Endothelial cell of umbilical vein (primary cell): Measurements from ENCODE around the gene CDC45. TPM values are rescaled to one million over a fixed set of nuclear protein-coding genes. Genes with fewer than 3 reads are reported as not detected.
A peak's percentile ranks its signal among the peaks of the same experiment; 100 is the strongest.

ENCODE experiments used
- BruUV-seq: library from RNA; stranded (reverse); fragments of 400-500 nt; replicated peaks from 2 replicates; lab custom pipeline; 2021; lab: Mats Ljungman, UMichigan
- CTCF ChIA-PET: fragments of 300-600, 350-600 bp; sonication (Branson Sonifier 250); formaldehyde crosslinking; loops from one replicate; lab custom pipeline; 2021; ENCODE audit warnings: antibody characterized with exemption, inconsistent platforms; lab: Charles Lee
- POLR2A ChIA-PET: fragments of 300-600, 350-600 bp; sonication (Branson Sonifier 250); formaldehyde crosslinking; loops from one replicate; lab custom pipeline; 2021; ENCODE audit warnings: antibody characterized with exemption, inconsistent platforms; lab: Charles Lee
- DNase-seq: peaks from one replicate; pipeline ENCODE4 v3.0.0-alpha.2; 2011; ENCODE audit warnings: low read depth, low spot score
- FAIRE-seq: peaks from 2 replicates; lab custom pipeline; 2011; peaks lifted over from hg19 to GRCh38; lab: Jason Lieb, UNC
- H2AFZ ChIP-seq: 2 replicates; pipeline ENCODE4 v1.6.0; 2012; ENCODE audit warnings: low read depth, low read length, control low read depth, inconsistent platforms
- H3K27ac ChIP-seq: 2 replicates; pipeline ENCODE4 v1.5.1; 2011; ENCODE audit warnings: low read depth, mild to moderate bottlenecking, control low read depth, low read length, moderate library complexity; ENCODE audit not compliant: insufficient read depth
- H3K27me3 ChIP-seq, 2 experiments: 2 replicates each; pipeline versions ENCODE4 v1.6.0 to v1.6.1; 2011; ENCODE audit warnings: low read length in 2 of 2, mixed read lengths in 1 of 2; ENCODE audit not compliant: control insufficient read depth in 2 of 2, insufficient read depth in 2 of 2
- H3K36me3 ChIP-seq, 2 experiments: 2 replicates in 1 of 2; 3 replicates in 1 of 2; pipeline ENCODE4 v1.5.1; 2011; ENCODE audit warnings: low read length in 2 of 2, mild to moderate bottlenecking in 1 of 2, moderate library complexity in 1 of 2; ENCODE audit not compliant: control insufficient read depth in 2 of 2, insufficient read depth in 2 of 2; ENCODE audit errors: extremely low read depth in 1 of 2
- H3K4me1 ChIP-seq: 3 replicates; pipeline ENCODE4 v1.5.1; 2011; ENCODE audit warnings: mild to moderate bottlenecking, low read length; ENCODE audit not compliant: control insufficient read depth, insufficient read depth; ENCODE audit errors: extremely low read depth
- H3K4me2 ChIP-seq: 2 replicates; pipeline ENCODE4 v1.6.1; 2011; ENCODE audit warnings: low read length, control low read depth, mixed read lengths; ENCODE audit not compliant: insufficient read depth
- H3K4me3 ChIP-seq, 3 experiments: fragments of 200-600 bp in 1 of 3; sonication (generic), shearing (Covaris generic) in 1 of 3; replicated peaks in 1 of 3; 2 replicates each; pipeline ENCODE4 v1.5.1; 2011 to 2016; ENCODE audit warnings: control low read depth in 3 of 3, low read length in 3 of 3, mild to moderate bottlenecking in 2 of 3, inconsistent platforms in 1 of 3, low read depth in 1 of 3, moderate library complexity in 1 of 3; ENCODE audit not compliant: insufficient read depth in 1 of 3
- H3K79me2 ChIP-seq: 2 replicates; pipeline ENCODE4 v1.6.0; 2012; ENCODE audit warnings: low read length, inconsistent platforms; ENCODE audit not compliant: control insufficient read depth, insufficient read depth
- H3K9ac ChIP-seq: replicated peaks from 2 replicates; pipeline ENCODE3; 2011; ENCODE audit warnings: low read length, control low read depth; ENCODE audit not compliant: insufficient read depth; ENCODE audit errors: extremely low read depth
- H3K9me1 ChIP-seq: replicated peaks from 3 replicates; pipeline ENCODE4 v1.6.0; 2011; ENCODE audit warnings: mild to moderate bottlenecking, low read length; ENCODE audit not compliant: control insufficient read depth, insufficient read depth; ENCODE audit errors: extremely low read depth
- H3K9me3 ChIP-seq: replicated peaks from 2 replicates; pipeline ENCODE4 v1.5.1; 2012; ENCODE audit warnings: low read length, inconsistent platforms; ENCODE audit not compliant: control insufficient read depth, insufficient read depth
- H4K20me1 ChIP-seq: replicated peaks from 2 replicates; pipeline ENCODE3; 2011; ENCODE audit warnings: mild to moderate bottlenecking, low read length; ENCODE audit not compliant: control insufficient read depth, insufficient read depth; ENCODE audit errors: extremely low read depth
- CTCF ChIP-seq, 2 donors: IDR thresholded peaks; 1 replicate in 1 of 2; 2 replicates in 1 of 2; pipeline ENCODE4 v1.5.1; 2011; ENCODE audit warnings: low read length in 2 of 2, mild to moderate bottlenecking in 2 of 2, moderate library complexity in 2 of 2, control low read depth in 1 of 2, inconsistent platforms in 1 of 2, low read depth in 1 of 2; ENCODE audit not compliant: insufficient read depth in 1 of 2; ENCODE audit errors: extremely low read depth in 1 of 2
- EZH2 ChIP-seq: IDR thresholded peaks from 2 replicates; pipeline ENCODE4 v1.6.1; 2012; ENCODE audit warnings: borderline replicate concordance, low read depth, mild to moderate bottlenecking, moderate library complexity, low read length, inconsistent platforms; ENCODE audit not compliant: severe bottlenecking
- GATA2 ChIP-seq: IDR thresholded peaks from 2 replicates; pipeline ENCODE4 v1.7.0; 2011; ENCODE audit warnings: low read depth, mild to moderate bottlenecking, moderate library complexity, mixed read lengths, low read length; ENCODE audit not compliant: insufficient read length, insufficient read depth
- MYC ChIP-seq: IDR thresholded peaks from one replicate; pipeline ENCODE4 v1.6.1; 2011; ENCODE audit warnings: mild to moderate bottlenecking, low read depth, low read length
- POLR2A ChIP-seq: IDR thresholded peaks from 2 replicates; pipeline ENCODE4 v1.6.1; 2012; ENCODE audit warnings: low read depth, mild to moderate bottlenecking, control low read depth, low read length
- POLR2AphosphoS5 ChIP-seq: IDR thresholded peaks from 2 replicates; pipeline ENCODE4 v1.6.1; 2012; ENCODE audit warnings: low read depth, mild to moderate bottlenecking, control low read depth, low read length, moderate library complexity; ENCODE audit not compliant: insufficient read depth
- dilution Hi-C: fragments of 300-500 bp; cut with MboI; formaldehyde crosslinking; loops from one replicate; pipeline ENCODE4 v1.15.0; 2019; ENCODE audit warnings: low sequenced_read_pairs; ENCODE audit not compliant: extremely low pct_ligation_motif_present
- intact Hi-C: fragments of 100-400 bp; cut with micrococcal nuclease; formaldehyde crosslinking; loops from one replicate; pipeline ENCODE4 v1.10.0; 2022
- polyA plus RNA-seq, 4 experiments: library from polyadenylated mRNA; depleted of rRNA in 3 of 4; stranded (reverse) in 3 of 4; unstranded in 1 of 4; fragments of >200 nt; gene quantifications; 2 replicates each; pipeline versions ENCODE4 v1.2.1 to v1.2.3, GENCODE V29; 2011 to 2012; ENCODE audit warnings: missing spikeins in 1 of 4
- total RNA-seq: library from RNA; stranded (reverse); gene quantifications from 2 replicates; pipeline ENCODE4 v1.2.3, GENCODE V29; 2021

Gene CDC45
- total and polyA plus RNA-seq, 2 donors (not counting 3 experiments of a cell fraction or from before 2014, with no cell fraction given): 36.6 to 40.6 TPM

GRCh38 chr22:19494676-19495173 is 15.0 kb downstream of the CDC45 start:
- POLR2A ChIA-PET: interaction anchor here (2.0 kb wide), 1 partner anchor 135 kb away, joined by 6 read pairs; no protein-coding TSS in a partner anchor
- intact Hi-C loops (no loop called here), dilution Hi-C loops (no loop called here)
- FAIRE-seq (no peak), DNase-seq (no peak)
- CTCF ChIA-PET: interaction anchor here (6.6 kb wide), 1 partner anchor 134 kb away, joined by 358 read pairs; no protein-coding TSS in a partner anchor
- Histone ChIP-seq H3K9me3 (no peaks in the 10 kb centered on the region), H3K27me3 (no peaks in the 10 kb centered on the region), H3K36me3 (peaks cover 0 to 6% of the 10 kb centered on the region in 2 experiments), H3K4me1 (no peaks in the 10 kb centered on the region), H3K9me1 (no peaks in the 10 kb centered on the region), H3K4me2 (no peak overlapping the region), H3K79me2 (peaks cover 2% of the 10 kb centered on the region), H2AFZ (no peak overlapping the region), H3K27ac (no peak overlapping the region), H3K4me3 (no peak overlapping the region), H4K20me1 (no peaks in the 10 kb centered on the region), H3K9ac (no peak overlapping the region)
- no TSS peak for BruUV-seq
- TF ChIP-seq MYC: no peak
- TF ChIP-seq EZH2: no peak
- TF ChIP-seq POLR2AphosphoS5: no peak
- TF ChIP-seq POLR2A: no peak

- Histone ChIP-seq H3K4me1 (no peaks in the 10 kb centered on the region), H3K4me3 (no peak overlapping the region), H3K36me3 (peaks cover 0 to 6% of the 10 kb centered on the region in 2 experiments), H4K20me1 (no peaks in the 10 kb centered on the region), H3K27me3 (no peaks in the 10 kb centered on the region), H3K27ac (no peak overlapping the region), H2AFZ (no peak overlapping the region), H3K9me1 (no peaks in the 10 kb centered on the region), H3K9me3 (no peaks in the 10 kb centered on the region), H3K79me2 (no peaks in the 10 kb centered on the region), H3K9ac (no peak overlapping the region), H3K4me2 (no peak overlapping the region)
- no peak for TF ChIP-seq GATA2
- peak; percentile 24 to 37 for TF ChIP-seq CTCF (IDR thresholded peaks at IDR 0.05; ENCODE audit: extremely low read depth in 1 of 2, insufficient read depth in 1 of 2, low read depth in 1 of 2, low read length in 2 of 2)
- intact Hi-C loops (loop anchor here (1.0 kb wide), 1 partner anchor 135 kb away; no protein-coding TSS in a partner anchor), dilution Hi-C loops (no loop called here)
- BruUV-seq: no TSS peak
- FAIRE-seq (peak; percentile 48), DNase-seq (peak; percentile 69)
- POLR2A ChIA-PET: interaction anchor here (2.0 kb wide), 1 partner anchor 134 kb away, joined by 6 read pairs; no protein-coding TSS in a partner anchor
- CTCF ChIA-PET: interaction anchor here (0.6 to 6.6 kb wide), 46 partner anchors 9 to 235 kb away, joined by 3 to 358 read pairs (median 6); partner anchors contain the start of genes CDC45 and CLDN5
Measured at GRCh38 chr22:19495562-19496323, 16.0 kb downstream of the CDC45 start.
